Peyer's patch (tissue), 4 donors: ENCODE measurements around the gene PCMT1.

Experiments used
- POLR2A ChIP-seq, 2 donors: fragments of 450-650 bp; IDR thresholded peaks; one replicate each; pipeline ENCODE4 v1.5.1; 2017; ENCODE audit warnings: antibody characterized with exemption in 2 of 2, mild to moderate bottlenecking in 2 of 2, moderate library complexity in 2 of 2
- TF ChIP-seq, protein P1 (sequence below), 6 experiments: fragments of 450-650 bp in 4 of 6; fragments of 200-600 bp in 2 of 6; sonication (generic) in 1 of 6; IDR thresholded peaks; one replicate each; pipeline ENCODE4 v1.5.1; 2017 to 2019; ENCODE audit warnings: antibody characterized with exemption in 6 of 6, mild to moderate bottlenecking in 3 of 6, moderate library complexity in 1 of 6

DNA sequence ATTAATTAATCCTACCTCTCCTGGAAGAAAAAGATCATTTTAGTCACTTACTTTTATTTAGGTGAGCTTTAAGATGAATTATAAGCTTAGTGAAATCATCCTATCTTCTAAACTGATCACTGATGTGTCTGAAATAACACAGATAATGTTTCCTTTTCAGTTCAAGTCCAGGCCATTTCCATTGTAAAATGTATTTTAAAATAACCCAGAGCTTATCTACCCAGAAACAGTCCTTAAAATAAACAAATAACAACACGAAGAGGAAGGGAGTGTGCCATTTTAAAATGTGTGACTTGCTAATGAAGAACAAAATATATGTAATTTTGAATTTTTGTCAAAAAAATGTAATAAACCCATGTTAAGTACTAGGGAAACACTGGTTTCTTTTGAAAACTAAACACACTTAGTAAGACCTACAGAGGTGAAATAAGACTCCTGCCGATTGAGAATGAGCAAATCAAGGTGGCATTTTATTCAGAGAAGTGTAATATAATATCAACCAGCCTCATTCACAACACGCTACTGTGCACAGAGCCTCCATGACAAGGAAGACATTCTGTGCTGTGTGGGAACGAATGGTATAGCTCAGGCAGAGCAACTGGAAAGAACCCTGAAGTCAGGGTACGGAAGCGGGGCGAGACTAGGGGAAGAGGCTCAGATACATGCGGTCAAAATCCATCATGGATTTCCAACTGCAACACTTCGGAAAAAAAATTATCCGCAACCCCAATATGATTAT, 106.9 kb downstream of the PCMT1 start:
- no peak for TF ChIP-seq POLR2A (IDR thresholded peaks at IDR 0.05)
- TF ChIP-seq, protein P1, sequence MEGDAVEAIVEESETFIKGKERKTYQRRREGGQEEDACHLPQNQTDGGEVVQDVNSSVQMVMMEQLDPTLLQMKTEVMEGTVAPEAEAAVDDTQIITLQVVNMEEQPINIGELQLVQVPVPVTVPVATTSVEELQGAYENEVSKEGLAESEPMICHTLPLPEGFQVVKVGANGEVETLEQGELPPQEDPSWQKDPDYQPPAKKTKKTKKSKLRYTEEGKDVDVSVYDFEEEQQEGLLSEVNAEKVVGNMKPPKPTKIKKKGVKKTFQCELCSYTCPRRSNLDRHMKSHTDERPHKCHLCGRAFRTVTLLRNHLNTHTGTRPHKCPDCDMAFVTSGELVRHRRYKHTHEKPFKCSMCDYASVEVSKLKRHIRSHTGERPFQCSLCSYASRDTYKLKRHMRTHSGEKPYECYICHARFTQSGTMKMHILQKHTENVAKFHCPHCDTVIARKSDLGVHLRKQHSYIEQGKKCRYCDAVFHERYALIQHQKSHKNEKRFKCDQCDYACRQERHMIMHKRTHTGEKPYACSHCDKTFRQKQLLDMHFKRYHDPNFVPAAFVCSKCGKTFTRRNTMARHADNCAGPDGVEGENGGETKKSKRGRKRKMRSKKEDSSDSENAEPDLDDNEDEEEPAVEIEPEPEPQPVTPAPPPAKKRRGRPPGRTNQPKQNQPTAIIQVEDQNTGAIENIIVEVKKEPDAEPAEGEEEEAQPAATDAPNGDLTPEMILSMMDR (IDR thresholded peaks at IDR 0.05) = no peak
